GM18868 (cell line): ENCODE measurements around the gene POU6F2.
"Not testable (repeated sequence)": the region's sequence is repeated elsewhere in the genome, so short reads cannot be mapped to it uniquely, and the experiment has no call there.

ENCODE experiments used
- ATAC-seq: cut with Tn5 transposase; IDR thresholded peaks from one replicate; pipeline ENCODE4 v1.9.1; 2021; ENCODE audit warnings: mild to moderate bottlenecking, moderate library complexity; ENCODE audit not compliant: unreplicated experiment

POU6F2 gene

DNA sequence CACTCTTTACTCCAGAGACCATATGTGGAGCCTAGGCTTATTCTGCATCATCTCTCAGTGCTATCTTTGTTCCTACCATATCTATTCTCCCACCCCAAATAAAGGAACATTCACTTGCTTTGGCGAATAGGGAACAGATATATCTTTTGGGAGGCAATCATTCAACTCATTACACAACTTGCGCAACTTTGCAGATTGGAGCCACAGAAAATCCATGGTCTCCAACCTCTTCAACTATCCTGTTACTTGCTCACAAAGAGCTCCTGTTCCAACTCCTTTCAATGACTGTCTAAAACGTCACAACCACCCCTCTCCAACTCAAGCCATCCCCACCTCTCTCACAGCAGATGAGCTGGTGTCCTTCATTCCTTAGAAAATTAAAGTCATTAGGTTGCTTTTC is 203.7 kb downstream of the POU6F2 start:
- no peak for ATAC-seq

GRCh38 chr7:39183796-39184195 is 206.1 kb downstream of the POU6F2 start:
- no peak for ATAC-seq

DNA sequence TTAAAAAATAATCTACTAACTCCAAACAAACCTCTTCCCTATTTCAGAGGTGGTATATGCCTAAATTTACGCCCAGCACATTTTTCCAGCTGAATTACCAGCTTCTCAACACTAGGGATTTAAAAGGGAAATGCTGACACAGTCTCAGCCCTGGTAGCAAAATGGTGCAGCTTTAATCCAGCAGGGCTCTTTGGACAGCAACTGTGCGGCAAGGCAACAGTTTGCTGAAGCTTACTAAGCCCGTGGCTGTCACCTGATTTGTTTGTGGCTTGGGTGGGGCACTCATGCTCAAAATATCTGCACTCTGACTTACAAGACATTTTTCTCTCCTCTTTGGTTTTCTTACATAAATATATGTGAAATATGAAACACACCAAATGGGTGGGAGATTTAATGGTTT is 206.7 kb downstream of the POU6F2 start:
- no peak for ATAC-seq

DNA sequence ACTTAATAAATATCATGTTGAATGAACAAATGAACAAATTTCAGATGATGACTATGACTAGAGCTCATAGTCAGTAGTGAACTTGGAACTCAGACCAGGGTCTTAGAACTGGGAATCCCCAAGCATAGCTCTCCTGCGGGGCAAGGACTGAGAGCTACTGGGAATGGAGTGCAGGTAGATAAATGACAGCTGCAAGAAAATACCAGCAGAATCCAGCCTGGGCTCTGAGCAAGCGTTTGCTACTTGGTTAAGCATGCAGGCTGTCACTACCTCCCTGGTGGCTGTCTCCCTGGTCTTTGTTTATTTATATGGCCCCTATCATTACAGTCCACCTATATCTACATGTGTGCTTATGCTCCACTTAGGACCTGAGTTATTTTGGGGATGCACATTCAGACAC is 208.4 kb downstream of the POU6F2 start:
- no peak for ATAC-seq

- ATAC-seq = no peak
Measured at GRCh38 chr7:39186671-39187070, 209.0 kb downstream of the POU6F2 start.

DNA sequence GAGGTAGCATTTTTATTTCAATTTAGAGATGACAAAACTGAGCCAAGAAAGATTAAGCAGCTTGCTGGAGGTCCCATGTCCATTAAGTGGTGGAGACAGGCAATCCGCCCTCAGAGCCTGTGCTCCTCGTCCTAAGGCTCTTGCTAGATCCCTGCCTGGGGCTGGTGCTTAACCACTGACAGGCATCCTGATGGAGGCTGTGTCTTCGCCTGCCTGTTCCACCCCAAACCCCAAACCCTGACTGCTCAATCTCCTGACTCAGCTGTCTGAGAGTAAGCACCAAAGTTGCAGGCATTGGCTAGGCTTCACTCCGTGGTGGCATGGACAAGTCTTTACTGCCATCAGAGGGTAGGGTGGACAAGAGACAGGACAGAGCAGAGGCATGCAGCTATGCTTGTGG is 209.4 kb downstream of the POU6F2 start:
- no peak for ATAC-seq

DNA sequence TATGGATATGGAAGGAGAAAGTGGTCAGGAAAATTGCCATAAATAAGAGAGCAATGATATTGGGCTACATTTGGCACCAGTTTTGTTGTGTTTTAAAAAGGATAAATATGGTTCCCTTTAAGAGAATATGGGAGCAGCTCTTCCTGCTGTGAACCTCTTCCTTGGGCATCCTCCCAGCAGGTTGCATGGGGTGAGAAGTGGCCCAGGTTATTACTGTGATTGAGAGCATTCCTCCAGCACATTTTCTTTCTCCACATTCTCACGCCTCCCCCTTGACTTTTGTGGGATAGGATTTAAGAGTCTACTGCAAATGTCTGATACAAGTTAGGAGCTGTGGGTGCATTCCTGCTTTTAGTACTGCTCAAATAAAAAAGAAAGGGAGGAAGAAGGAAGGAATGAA is 214.8 kb downstream of the POU6F2 start:
- no peak for ATAC-seq

DNA sequence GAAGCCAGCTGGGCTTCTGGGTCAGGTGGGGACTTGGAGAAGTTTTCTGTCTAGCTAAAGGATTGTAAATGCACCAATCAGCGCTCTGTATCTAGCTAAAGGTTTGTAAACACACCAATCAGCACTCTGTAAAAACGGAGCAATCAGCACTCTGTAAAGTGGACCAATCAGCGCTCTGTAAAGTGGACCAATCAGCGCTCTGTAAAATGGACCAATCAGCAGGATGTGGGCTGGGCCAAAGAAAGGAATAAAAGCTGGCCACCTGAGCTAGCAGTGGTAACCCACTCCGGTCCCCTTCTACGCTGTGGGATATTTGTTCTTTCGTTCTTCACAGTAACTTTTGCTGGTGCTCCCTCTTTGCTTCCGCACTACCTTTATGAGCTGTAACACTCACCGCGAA is 216.7 kb downstream of the POU6F2 start:
- ATAC-seq = not testable (repeated sequence)

GRCh38 chr7:39195967-39196366 is 218.3 kb downstream of the POU6F2 start:
- no peak for ATAC-seq

GRCh38 chr7:39197831-39198230 is 220.1 kb downstream of the POU6F2 start:
- no peak for ATAC-seq

- no peak for ATAC-seq
Measured at GRCh38 chr7:39198556-39198955, 220.8 kb downstream of the POU6F2 start.

DNA sequence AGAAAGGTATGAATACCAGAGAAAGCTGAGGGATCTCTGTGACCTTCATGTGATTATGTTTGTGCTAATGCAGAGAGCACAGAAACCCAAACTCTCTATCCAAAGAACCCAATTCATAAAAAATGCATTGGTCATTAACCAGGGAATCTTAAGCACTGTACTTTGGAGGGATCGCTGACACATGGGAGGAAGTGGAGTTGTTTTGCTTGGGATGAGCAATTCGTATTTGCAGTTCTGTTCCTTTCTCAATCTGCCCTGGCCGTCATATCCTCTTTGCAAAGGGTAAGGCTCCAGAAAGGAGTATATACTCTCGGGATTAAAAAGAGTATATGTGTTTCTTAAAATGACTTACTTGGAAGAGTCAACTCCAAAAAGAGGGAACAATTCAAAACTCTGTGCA is 221.3 kb downstream of the POU6F2 start:
- no peak for ATAC-seq

GRCh38 chr7:39199951-39200350 is 222.2 kb downstream of the POU6F2 start:
- ATAC-seq = no peak

DNA sequence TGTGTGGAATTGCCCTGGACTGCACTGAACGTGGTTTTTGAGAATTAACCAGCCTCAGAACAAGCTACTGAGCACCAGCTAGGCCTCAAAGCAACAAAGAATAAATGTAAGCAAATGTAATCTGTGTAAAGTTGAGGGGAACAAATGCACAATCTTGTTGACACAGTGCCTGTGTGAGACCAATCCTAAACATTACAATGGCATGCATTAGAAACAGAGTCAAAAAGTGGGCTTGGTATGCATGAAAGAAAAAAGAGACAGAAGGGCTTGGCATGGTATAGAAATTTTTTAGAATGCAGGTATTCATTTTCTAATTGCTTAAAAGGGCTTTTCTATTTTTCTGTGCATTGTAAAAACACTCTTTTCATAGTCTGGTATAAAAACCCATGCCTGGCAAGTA is 224.3 kb downstream of the POU6F2 start:
- no peak for ATAC-seq

GRCh38 chr7:39210362-39210761 is 232.7 kb downstream of the POU6F2 start:
- ATAC-seq = no peak

GRCh38 chr7:39211581-39211980 is 233.9 kb downstream of the POU6F2 start:
- no peak for ATAC-seq

GRCh38 chr7:39212876-39213275 is 235.2 kb downstream of the POU6F2 start:
- no peak for ATAC-seq

DNA sequence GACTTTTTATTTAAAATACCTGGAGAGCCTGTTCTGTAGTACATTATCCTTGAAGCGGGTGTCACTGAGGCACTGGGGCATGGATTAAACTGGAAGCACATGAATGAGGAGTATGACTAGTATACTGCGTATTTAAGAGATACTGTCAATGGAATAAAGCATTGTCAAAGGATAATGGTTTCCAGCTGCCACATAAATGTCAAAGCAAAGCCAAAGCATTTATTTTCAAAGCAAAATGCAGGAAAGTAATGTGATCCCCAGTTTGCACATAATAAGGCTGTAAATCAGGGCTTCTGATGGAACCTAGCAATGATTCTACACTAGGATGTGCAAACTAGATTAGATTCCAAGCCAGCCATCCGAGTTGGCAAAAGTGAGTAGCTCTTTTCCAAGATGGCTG is 240.1 kb downstream of the POU6F2 start:
- no peak for ATAC-seq

- ATAC-seq = no peak
Measured at GRCh38 chr7:39219869-39220268, 242.2 kb downstream of the POU6F2 start.

DNA sequence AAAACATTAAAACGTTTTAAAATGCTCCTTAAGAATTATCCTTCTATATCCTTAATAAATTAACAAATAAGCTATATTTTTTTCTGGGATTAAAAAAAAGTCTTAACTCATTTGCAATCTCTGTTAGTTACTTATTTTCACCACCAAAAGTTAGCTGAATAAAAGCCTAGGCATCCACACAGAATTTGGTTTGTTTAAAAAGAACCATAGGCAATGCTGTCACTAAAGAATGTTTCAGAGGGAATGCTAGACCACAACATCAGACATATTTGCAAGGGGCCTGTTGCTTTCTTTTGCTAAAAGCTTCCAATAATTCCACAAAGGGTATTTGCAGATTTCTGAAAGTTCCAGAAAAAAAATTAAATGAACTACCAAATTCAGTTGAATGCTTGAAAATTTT is 244.2 kb downstream of the POU6F2 start:
- no peak for ATAC-seq

- no peak for ATAC-seq
Measured at GRCh38 chr7:39228946-39229345, 251.2 kb downstream of the POU6F2 start.

- no peak for ATAC-seq
Measured at GRCh38 chr7:39233851-39234529, 256.3 kb downstream of the POU6F2 start.

DNA sequence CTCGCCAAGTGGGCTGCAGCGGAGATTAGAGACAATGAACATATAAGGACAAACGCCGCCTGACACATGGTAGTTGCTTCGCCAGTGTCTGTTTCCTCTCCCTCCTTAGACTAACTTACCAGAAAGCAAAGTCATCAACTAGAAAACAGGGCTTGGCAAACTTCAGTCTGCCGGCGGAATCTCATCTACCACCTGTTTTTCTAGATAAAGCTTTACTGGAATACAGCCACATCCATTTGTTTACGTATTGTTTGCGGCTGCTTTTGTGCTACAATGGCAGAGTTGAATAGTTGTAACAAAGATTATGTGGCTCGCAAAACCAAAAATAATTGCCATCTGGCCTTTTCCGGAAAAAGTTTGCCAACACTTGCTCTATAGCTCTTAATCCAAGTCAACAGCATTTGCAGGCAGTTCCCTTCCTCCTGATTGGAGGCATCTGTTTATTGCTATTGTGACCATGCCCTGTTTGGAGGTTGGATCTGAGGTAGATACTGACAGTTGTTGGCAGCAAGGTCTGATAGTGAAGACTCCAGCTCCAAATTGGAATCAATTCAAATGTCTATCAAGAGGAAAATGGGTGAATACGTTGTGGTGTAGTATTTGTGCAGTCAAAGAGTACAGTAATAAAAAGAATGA is 260.6 kb downstream of the POU6F2 start:
- ATAC-seq = no peak
